HepG2 (cell line): ENCODE measurements around the gene MYL9. TPM values are rescaled to one million over a fixed set of nuclear protein-coding genes. Genes with fewer than 3 reads are reported as not detected.

Experiments
- ATAC-seq: fragments of 200-7000 bp; cut with Tn5 transposase; 3 replicates; pipeline ENCODE4 v1.9.1; 2020; ENCODE audit warnings: mild to moderate bottlenecking, moderate library complexity
- BruUV-seq: library from RNA; stranded (reverse); fragments of 400-500 nt; replicated peaks from 2 replicates; lab custom pipeline; 2021; lab: Mats Ljungman, UMichigan
- CTCF ChIA-PET: fragments of 300-600 bp; formaldehyde crosslinking; extraction: SDS; loops from one replicate; lab custom pipeline; 2021; ENCODE audit warnings: low total read pairs, inconsistent platforms, low intra/inter-chr PET ratio; lab: Yijun Ruan, JAX
- POLR2A ChIA-PET: fragments of 350-600 bp; sonication (Branson Sonifier 250); formaldehyde crosslinking; loops from one replicate; lab custom pipeline; 2020; ENCODE audit warnings: antibody characterized with exemption, inconsistent platforms; lab: Yijun Ruan, JAX
- DNase-seq: peaks from one replicate; pipeline ENCODE4 v3.0.0-alpha.2; 2015; ENCODE audit warnings: low spot score
- FAIRE-seq: peaks from 3 replicates; lab custom pipeline; 2011; peaks lifted over from hg19 to GRCh38; lab: Jason Lieb, UNC
- H2AFZ ChIP-seq: one replicate; pipeline ENCODE4 v1.6.1; 2011; ENCODE audit warnings: low read length, inconsistent platforms
- H3K27ac ChIP-seq: fragments of 300-600 bp; 3 replicates; pipeline ENCODE4 v1.8.0; 2011; ENCODE audit warnings: mixed run types, mild to moderate bottlenecking, mixed read lengths, low read length, inconsistent platforms; ENCODE audit not compliant: insufficient read depth; ENCODE audit errors: extremely low read length
- H3K27me3 ChIP-seq, 2 experiments: fragments of 200-600 bp in 1 of 2; 2 replicates in 1 of 2; 3 replicates in 1 of 2; pipeline versions ENCODE4 v1.6.0 to v1.8.0; 2011; ENCODE audit warnings: low read length in 2 of 2, mild to moderate bottlenecking in 2 of 2, moderate library complexity in 2 of 2, inconsistent platforms in 1 of 2; ENCODE audit not compliant: insufficient read depth in 2 of 2, control insufficient read depth in 1 of 2
- H3K36me3 ChIP-seq, 2 experiments: fragments of 200-600 bp in 1 of 2; replicated peaks in 1 of 2; 2 replicates in 1 of 2; 3 replicates in 1 of 2; pipeline versions ENCODE4 v1.5.1 to v1.8.0; 2011; ENCODE audit warnings: low read length in 2 of 2, inconsistent platforms in 1 of 2; ENCODE audit not compliant: insufficient read depth in 2 of 2, control insufficient read depth in 1 of 2
- H3K4me1 ChIP-seq: 2 replicates; pipeline ENCODE4 v1.5.1; 2012; ENCODE audit warnings: low read length, inconsistent platforms; ENCODE audit not compliant: insufficient read depth
- H3K4me2 ChIP-seq: 2 replicates; pipeline ENCODE4 v1.6.0; 2011; ENCODE audit warnings: low read depth, low read length, inconsistent platforms
- H3K4me3 ChIP-seq, 3 experiments: fragments of 200-600 bp in 1 of 3; sonication (generic), shearing (Covaris generic) in 1 of 3; replicated peaks in 1 of 3; 2 replicates each; pipeline ENCODE4 v1.5.1; 2011 to 2016; ENCODE audit warnings: low read length in 3 of 3, inconsistent platforms in 2 of 3, low read depth in 2 of 3, mild to moderate bottlenecking in 2 of 3, control low read depth in 1 of 3, mixed read lengths in 1 of 3; ENCODE audit not compliant: insufficient read depth in 1 of 3
- H3K79me2 ChIP-seq: one replicate; pipeline ENCODE4 v1.6.1; 2011; ENCODE audit warnings: low read length, inconsistent platforms; ENCODE audit not compliant: insufficient read depth
- H3K9ac ChIP-seq: 2 replicates; pipeline ENCODE4 v1.6.0; 2011; ENCODE audit warnings: mild to moderate bottlenecking, low read depth, low read length, inconsistent platforms; ENCODE audit not compliant: insufficient read depth
- H3K9me3 ChIP-seq: 2 replicates; pipeline ENCODE4 v1.5.1; 2012; ENCODE audit warnings: mild to moderate bottlenecking, low read length
- H4K20me1 ChIP-seq: 2 replicates; pipeline ENCODE4 v1.6.0; 2011; ENCODE audit warnings: inconsistent platforms, mild to moderate bottlenecking, low read length, moderate library complexity; ENCODE audit not compliant: insufficient read depth
- FOXK1 ChIP-seq: sonication (generic); formaldehyde crosslinking; IDR thresholded peaks from 2 replicates; pipeline ENCODE4 v1.4.0; 2020; ENCODE audit warnings: low read depth, missing genetic modification reagents, borderline replicate concordance
- NFYC ChIP-seq: IDR thresholded peaks from 2 replicates; pipeline ENCODE4 v1.6.1; 2016; ENCODE audit warnings: missing genetic modification reagents, missing compliant biosample characterization
- PAF1 ChIP-seq: IDR thresholded peaks from 2 replicates; pipeline ENCODE4 v1.6.1; 2016; ENCODE audit warnings: missing genetic modification reagents, missing compliant biosample characterization
- POLR2AphosphoS5 ChIP-seq: IDR thresholded peaks from 2 replicates; pipeline ENCODE4 v1.6.1; 2012; ENCODE audit warnings: low read depth, low read length
- RBM22 ChIP-seq: fragments of 200-400 bp; formaldehyde crosslinking; optimal IDR thresholded peaks from 2 replicates; pipeline ENCODE3; 2017; ENCODE audit warnings: mild to moderate bottlenecking, low read length, moderate library complexity
- TEAD2 ChIP-seq: sonication (generic); formaldehyde crosslinking; IDR thresholded peaks from 2 replicates; pipeline ENCODE4 v1.9.0; 2021; ENCODE audit warnings: missing genetic modification reagents
- ZBTB46 ChIP-seq: sonication (generic); formaldehyde crosslinking; IDR thresholded peaks from 2 replicates; pipeline ENCODE4 v1.4.0; 2020; ENCODE audit warnings: mild to moderate bottlenecking, missing genetic modification reagents, borderline replicate concordance
- ZNF224 ChIP-seq: sonication (generic); formaldehyde crosslinking; IDR thresholded peaks from 2 replicates; pipeline ENCODE4 v1.5.0; 2020; ENCODE audit warnings: mild to moderate bottlenecking, missing genetic modification reagents
- ZNF580 ChIP-seq: IDR thresholded peaks from 2 replicates; pipeline ENCODE4 v1.6.1; 2016; ENCODE audit warnings: low read depth, borderline replicate concordance
- ZNF687 ChIP-seq: sonication (generic); formaldehyde crosslinking; IDR thresholded peaks from 2 replicates; pipeline ENCODE4 v1.5.1; 2020; ENCODE audit warnings: mild to moderate bottlenecking, missing genetic modification reagents, moderate library complexity
- ZNF737 ChIP-seq: sonication (generic); formaldehyde crosslinking; IDR thresholded peaks from 2 replicates; pipeline ENCODE4 v1.5.0; 2020; ENCODE audit warnings: missing genetic modification reagents, mild to moderate bottlenecking, borderline replicate concordance
- WGBS: methylation state at CpG from one replicate; pipeline ENCODE4 v1.1.6; 2017; ENCODE audit warnings: low lambda C conversion rate; 5-methylcytosine and 5-hydroxymethylcytosine counted together
- in situ Hi-C: cut with HindIII; loops from 2 replicates; pipeline ENCODE4 v1.10.0; 2017; ENCODE audit warnings: low pct_unique_long_range_greater_than_20kb; ENCODE audit not compliant: extremely low pct_ligation_motif_present
- intact Hi-C: fragments of 100-400 bp; cut with micrococcal nuclease; formaldehyde crosslinking; loops from one replicate; pipeline ENCODE4 v1.10.0; 2022; ENCODE audit not compliant: unreplicated experiment
- polyA plus RNA-seq, 8 experiments: library from polyadenylated mRNA; depleted of rRNA in 3 of 8; stranded (reverse) in 7 of 8; unstranded in 1 of 8; fragments of >200 nt; fragmentation: Illumina TruSeq in 4 of 8; extraction: Trizol in 4 of 8; gene quantifications; 2 replicates each; pipeline versions ENCODE4 v1.2.1 to v1.2.3, GENCODE V29; 2011 to 2016; ENCODE audit warnings: low read depth in 4 of 8, missing spikeins in 1 of 8, mixed read lengths in 1 of 8; ENCODE audit not compliant: insufficient read depth in 1 of 8
- total RNA-seq, 5 experiments: library from RNA; depleted of rRNA; stranded (reverse); fragments of >200 nt; fragmentation: Illumina TruSeq; extraction: Trizol; gene quantifications; 2 replicates each; pipeline ENCODE4 v1.2.3, GENCODE V29; 2016; ENCODE audit warnings: low read depth in 1 of 5

MYL9 gene
- total and polyA plus RNA-seq, 2 of the 13 experiments (the other 11 are each of a cell fraction or from before 2014, with no cell fraction given), result 0.87 to 2.2 TPM

- TF ChIP-seq ZBTB46 (CRISPR knock-in tag) (no peak), ZNF580 (CRISPR knock-in tag) (peak; percentile 39; the same call in 1 of the 2 replicates)
Observed at GRCh38 chr20:36591854-36592641, 50.7 kb downstream of the MYL9 start (continued).

GRCh38 chr20:36593347-36593929, 52.1 kb downstream of the MYL9 start:
- FAIRE-seq (no peak), DNase-seq (no peak), ATAC-seq (no peak)
- H3K79me2 ChIP-seq, result no peaks in the 10 kb centered on the region
- peaks cover 17 to 29% of the 10 kb centered on the region in 2 experiments for H3K36me3 ChIP-seq
- no peak overlapping the region for H2AFZ ChIP-seq
- H3K4me1 ChIP-seq, result peaks cover 1% of the 10 kb centered on the region
- no peak overlapping the region for H3K4me2 ChIP-seq
- no peak overlapping the region for H3K9ac ChIP-seq
- intact Hi-C loops (no loop called here), in situ Hi-C loops (loop anchor here (5.0 kb wide), 1 partner anchor 36 kb away; no protein-coding TSS in a partner anchor)
- BruUV-seq, result no TSS peak
- POLR2A ChIA-PET, result interaction anchor here (0.9 to 5.7 kb wide), 5 partner anchors 9 to 30 kb away, joined by 3 to 38 read pairs (median 7); partner anchors contain the start of genes RAB5IF and TGIF2
- H3K27me3 ChIP-seq, result no peaks in the 10 kb centered on the region
- H3K4me3 ChIP-seq, result no peak overlapping the region
- CTCF ChIA-PET, result interaction anchor here (1.3 to 2.1 kb wide), 2 partner anchors 18 to 37 kb away, joined by 4 to 10 read pairs; no protein-coding TSS in a partner anchor
- H3K9me3 ChIP-seq, result no peaks in the 10 kb centered on the region
- H3K27ac ChIP-seq, result no peak overlapping the region
- WGBS, result 94% methylated on average over 5 of the region's 5 CpGs
- H4K20me1 ChIP-seq, result no peaks in the 10 kb centered on the region
- TF ChIP-seq RBM22 (peak; percentile 93), ZNF224 (no peak), PAF1 (CRISPR knock-in tag) (peak; percentile 47; the same call in 1 of the 2 replicates), NFYC (no peak), TEAD2 (no peak), ZNF737 (CRISPR knock-in tag) (0 out of 2 replicates have a peak, but pooled peaks have one; percentile 28), FOXK1 (no peak), ZNF687 (CRISPR knock-in tag) (0 out of 2 replicates have a peak, but pooled peaks have one; percentile 19), POLR2AphosphoS5 (0 out of 2 replicates have a peak, but pooled peaks have one; percentile 4)
